ENCODE results near the gene IL22RA2. TPM values are rescaled to one million over a fixed set of nuclear protein-coding genes. Genes with fewer than 3 reads are reported as not detected.

Gene IL22RA2
- total RNA-seq, 1 experiment from 2014 or later = not detected

GRCh38 chr6:137177611-137178010 lies 4.2 kb upstream of the IL22RA2 start:
- ATAC-seq (no peak), DNase-seq (no peak)
- Histone ChIP-seq H2AFZ (ENCODE audit: low read length) (no peak overlapping the region), H3F3A (ENCODE audit: low read length, unreplicated experiment) (no peaks in the 10 kb centered on the region), H3K27ac (ENCODE audit: low read length) (no peak overlapping the region), H3K9ac (ENCODE audit: low read length) (no peak overlapping the region), H3K9me2 (replicated peaks; ENCODE audit: low read length) (no peaks in the 10 kb centered on the region), H3K36me3 (ENCODE audit: low read depth, low read length) (no peaks in the 10 kb centered on the region), H4K20me1 (ENCODE audit: low read length) (no peaks in the 10 kb centered on the region), H3K79me2 (ENCODE audit: low read length) (no peaks in the 10 kb centered on the region), H3K27me3 (ENCODE audit: low read length) (no peaks in the 10 kb centered on the region), H3K4me2 (ENCODE audit: low read length) (no peak overlapping the region), H3K4me3 (ENCODE audit: low read length) (no peak overlapping the region), H3K9me3 (ENCODE audit: low read length) (peaks cover 5% of the 10 kb centered on the region; the same call in 1 of the 2 replicates), H3K4me1 (ENCODE audit: insufficient read depth, low read length) (no peaks in the 10 kb centered on the region)
- POLR2A ChIA-PET (ENCODE audit: unreplicated experiment) = no interaction called here
- no TSS peak for BruUV-seq (replicated peaks)
- CTCF ChIA-PET = interaction anchor here (0.7 kb wide), 1 partner anchor 241 kb away, joined by 3 read pairs; no protein-coding TSS in a partner anchor
- intact Hi-C loops (cut with micrococcal nuclease) = no loop called here
- TF ChIP-seq, protein P1, sequence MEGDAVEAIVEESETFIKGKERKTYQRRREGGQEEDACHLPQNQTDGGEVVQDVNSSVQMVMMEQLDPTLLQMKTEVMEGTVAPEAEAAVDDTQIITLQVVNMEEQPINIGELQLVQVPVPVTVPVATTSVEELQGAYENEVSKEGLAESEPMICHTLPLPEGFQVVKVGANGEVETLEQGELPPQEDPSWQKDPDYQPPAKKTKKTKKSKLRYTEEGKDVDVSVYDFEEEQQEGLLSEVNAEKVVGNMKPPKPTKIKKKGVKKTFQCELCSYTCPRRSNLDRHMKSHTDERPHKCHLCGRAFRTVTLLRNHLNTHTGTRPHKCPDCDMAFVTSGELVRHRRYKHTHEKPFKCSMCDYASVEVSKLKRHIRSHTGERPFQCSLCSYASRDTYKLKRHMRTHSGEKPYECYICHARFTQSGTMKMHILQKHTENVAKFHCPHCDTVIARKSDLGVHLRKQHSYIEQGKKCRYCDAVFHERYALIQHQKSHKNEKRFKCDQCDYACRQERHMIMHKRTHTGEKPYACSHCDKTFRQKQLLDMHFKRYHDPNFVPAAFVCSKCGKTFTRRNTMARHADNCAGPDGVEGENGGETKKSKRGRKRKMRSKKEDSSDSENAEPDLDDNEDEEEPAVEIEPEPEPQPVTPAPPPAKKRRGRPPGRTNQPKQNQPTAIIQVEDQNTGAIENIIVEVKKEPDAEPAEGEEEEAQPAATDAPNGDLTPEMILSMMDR (conservative IDR thresholded peaks at IDR 0.05; ENCODE audit: low read depth, low read length) = no peak
- TF ChIP-seq EZH2phosphoT487 (IDR thresholded peaks at IDR 0.05; ENCODE audit: borderline replicate concordance, low read length) (no peak), EZH2 (IDR thresholded peaks at IDR 0.05; ENCODE audit: low read length, unreplicated experiment) (no peak)

GRCh38 chr6:137176729-137177128 lies 3.3 kb upstream of the IL22RA2 start:
- no peaks in the 10 kb centered on the region for H3F3A ChIP-seq (ENCODE audit: low read length, unreplicated experiment)
- ATAC-seq = no peak
- DNase-seq = no peak
- no peak overlapping the region for H3K4me2 ChIP-seq (ENCODE audit: low read length)
- H3K36me3 ChIP-seq (ENCODE audit: low read depth, low read length) = no peaks in the 10 kb centered on the region
- no peak overlapping the region for H3K27ac ChIP-seq (ENCODE audit: low read length)
- intact Hi-C loops (cut with micrococcal nuclease) = no loop called here
- TF ChIP-seq EZH2phosphoT487 (IDR thresholded peaks at IDR 0.05; ENCODE audit: borderline replicate concordance, low read length) = no peak
- TF ChIP-seq EZH2 (IDR thresholded peaks at IDR 0.05; ENCODE audit: low read length, unreplicated experiment) = no peak
- TF ChIP-seq, protein P1 (conservative IDR thresholded peaks at IDR 0.05; ENCODE audit: low read depth, low read length) = no peak
- no peak overlapping the region for H2AFZ ChIP-seq (ENCODE audit: low read length)
- ChIA-PET POLR2A (ENCODE audit: unreplicated experiment) (no interaction called here), CTCF (no interaction called here)
- BruUV-seq (replicated peaks) = no TSS peak
- no peak overlapping the region for H3K9ac ChIP-seq (ENCODE audit: low read length)
- no peaks in the 10 kb centered on the region for H3K4me1 ChIP-seq (ENCODE audit: insufficient read depth, low read length)
- no peaks in the 10 kb centered on the region for H3K9me2 ChIP-seq (replicated peaks; ENCODE audit: low read length)
- no peaks in the 10 kb centered on the region for H3K79me2 ChIP-seq (ENCODE audit: low read length)
- H3K4me3 ChIP-seq (ENCODE audit: low read length) = no peak overlapping the region
- H3K9me3 ChIP-seq (ENCODE audit: low read length) = no peaks in the 10 kb centered on the region
- H3K27me3 ChIP-seq (ENCODE audit: low read length) = no peaks in the 10 kb centered on the region
- H4K20me1 ChIP-seq (ENCODE audit: low read length) = no peaks in the 10 kb centered on the region

DNA sequence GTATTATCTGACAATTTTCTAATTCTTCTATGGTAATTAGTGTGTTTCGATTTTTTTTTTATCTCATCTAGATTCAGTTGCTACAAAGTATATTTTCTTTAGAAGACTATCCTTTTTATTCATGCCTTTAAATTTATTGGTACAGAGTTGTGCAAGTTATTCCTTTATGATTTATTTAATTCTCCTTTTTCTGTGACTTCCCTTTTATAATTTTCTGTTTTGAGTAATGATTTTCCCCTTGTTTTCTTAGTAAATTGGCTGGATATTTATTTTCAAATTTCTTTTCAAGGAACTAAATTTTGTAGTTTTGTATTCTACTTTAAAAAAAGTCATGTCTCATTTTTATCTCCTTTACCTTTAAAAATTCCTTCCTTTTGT lies 2.4 kb upstream of the IL22RA2 start:
- H3K4me2 ChIP-seq (ENCODE audit: low read length) = no peak overlapping the region
- H3K9me2 ChIP-seq (replicated peaks; ENCODE audit: low read length) = no peaks in the 10 kb centered on the region
- POLR2A ChIA-PET (ENCODE audit: unreplicated experiment) = interaction anchor here (0.6 kb wide), 2 partner anchors 199 to 1024 kb away, joined by 3 read pairs; no protein-coding TSS in a partner anchor
- H4K20me1 ChIP-seq (ENCODE audit: low read length) = no peaks in the 10 kb centered on the region
- CTCF ChIA-PET = no interaction called here
- no peak overlapping the region for H3K27ac ChIP-seq (ENCODE audit: low read length)
- no peaks in the 10 kb centered on the region for H3F3A ChIP-seq (ENCODE audit: low read length, unreplicated experiment)
- no peak for DNase-seq
- no peak overlapping the region for H3K9ac ChIP-seq (ENCODE audit: low read length)
- no peaks in the 10 kb centered on the region for H3K79me2 ChIP-seq (ENCODE audit: low read length)
- no peaks in the 10 kb centered on the region for H3K4me1 ChIP-seq (ENCODE audit: insufficient read depth, low read length)
- H3K27me3 ChIP-seq (ENCODE audit: low read length) = no peaks in the 10 kb centered on the region
- no peak overlapping the region for H2AFZ ChIP-seq (ENCODE audit: low read length)
- BruUV-seq (replicated peaks) = no TSS peak
- no peak overlapping the region for H3K4me3 ChIP-seq (ENCODE audit: low read length)
- intact Hi-C loops (cut with micrococcal nuclease) = no loop called here
- no peaks in the 10 kb centered on the region for H3K36me3 ChIP-seq (ENCODE audit: low read depth, low read length)
- TF ChIP-seq EZH2phosphoT487 (IDR thresholded peaks at IDR 0.05; ENCODE audit: borderline replicate concordance, low read length) = no peak
- H3K9me3 ChIP-seq (ENCODE audit: low read length) = no peaks in the 10 kb centered on the region
- ATAC-seq = no peak
